ENCODE data around the gene KRTAP5-6.

Gene KRTAP5-6

GRCh38 chr11:1745701-1746320, 48.8 kb downstream of the KRTAP5-6 start:
- TF ChIP-seq HOXD13 (CRISPR knock-in tag; IDR thresholded peaks at IDR 0.05; ENCODE audit: borderline replicate concordance) (0 out of 2 replicates have a peak, but pooled peaks have one; percentile 16), ZSCAN4 (tag by site-specific recombination; IDR thresholded peaks at IDR 0.05) (peak; percentile 48), ZNF513 (tag by site-specific recombination; IDR thresholded peaks at IDR 0.05) (no peak)
- no peak overlapping the region for H3K4me3 ChIP-seq (ENCODE audit: low read depth, low read length)
- CTCF ChIA-PET = no interaction called here
- H3K4me1 ChIP-seq (ENCODE audit: control insufficient read depth, insufficient read depth, low read length) = no peaks in the 10 kb centered on the region; the same call in 1 of the 2 replicates
- no peak overlapping the region for H3K27ac ChIP-seq (ENCODE audit: extremely low read depth, low read depth, low read length)
- no peaks in the 10 kb centered on the region for H3K9me3 ChIP-seq (ENCODE audit: control insufficient read depth, insufficient read depth, low read depth, low read length)
- no peaks in the 10 kb centered on the region for H3K36me3 ChIP-seq (ENCODE audit: control insufficient read depth in 2 of 2, insufficient read depth in 1 of 2, low read length in 2 of 2)
- POLR2A ChIA-PET = no interaction called here

- POLR2A ChIA-PET = no interaction called here
- Histone ChIP-seq H3K4me1 (ENCODE audit: control insufficient read depth, insufficient read depth, low read length) (no peaks in the 10 kb centered on the region; the same call in 1 of the 2 replicates), H3K9me3 (ENCODE audit: control insufficient read depth, insufficient read depth, low read depth, low read length) (no peaks in the 10 kb centered on the region), H3K36me3 (ENCODE audit: control insufficient read depth in 2 of 2, insufficient read depth in 1 of 2, low read length in 2 of 2) (peaks cover 0 to 2% of the 10 kb centered on the region in 2 experiments; a peak in 1 of 3 replicates), H3K4me3 (ENCODE audit: low read depth, low read length) (no peak overlapping the region), H3K27ac (ENCODE audit: extremely low read depth, low read depth, low read length) (no peak overlapping the region)
- TF ChIP-seq ZNF776 (tag by site-specific recombination; IDR thresholded peaks at IDR 0.05; ENCODE audit: borderline replicate concordance) = no peak
- no peak for TF ChIP-seq ZNF121 (tag by site-specific recombination; IDR thresholded peaks at IDR 0.05)
- no peak for TF ChIP-seq KLF8 (tag by site-specific recombination; IDR thresholded peaks at IDR 0.05)
- no peak for TF ChIP-seq GFI1B (tag by site-specific recombination; IDR thresholded peaks at IDR 0.05)
- no peak for TF ChIP-seq ZNF843 (tag by site-specific recombination; IDR thresholded peaks at IDR 0.05)
- TF ChIP-seq ZNF639 (tag by site-specific recombination; IDR thresholded peaks at IDR 0.05) = no peak
- TF ChIP-seq ZNF48 (tag by site-specific recombination; IDR thresholded peaks at IDR 0.05) = no peak
- no peak for TF ChIP-seq ZNF133 (tag by site-specific recombination; IDR thresholded peaks at IDR 0.05)
- no peak for TF ChIP-seq ZBTB17 (tag by site-specific recombination; IDR thresholded peaks at IDR 0.05)
- TF ChIP-seq ZNF175 (tag by site-specific recombination; IDR thresholded peaks at IDR 0.05) = no peak
- no peak for TF ChIP-seq REPIN1 (tag by site-specific recombination; IDR thresholded peaks at IDR 0.05; ENCODE audit: low read depth)
- TF ChIP-seq SP2 (tag by site-specific recombination; IDR thresholded peaks at IDR 0.05) = no peak
- CTCF ChIA-PET = no interaction called here
Observed at GRCh38 chr11:1746511-1746931, 49.5 kb downstream of the KRTAP5-6 start.

GRCh38 chr11:1746956-1747752, 50.2 kb downstream of the KRTAP5-6 start:
- CTCF ChIA-PET = no interaction called here
- POLR2A ChIA-PET = no interaction called here

More at GRCh38 chr11:1746956-1747752, 50.2 kb downstream of the KRTAP5-6 start:
- TF ChIP-seq ZNF138 (tag by site-specific recombination; IDR thresholded peaks at IDR 0.05; ENCODE audit: borderline replicate concordance) (no peak), ZNF792 (tag by site-specific recombination; IDR thresholded peaks at IDR 0.05) (no peak), ZNF426 (tag by site-specific recombination; IDR thresholded peaks at IDR 0.05) (no peak), ZNF223 (tag by site-specific recombination; IDR thresholded peaks at IDR 0.05) (no peak)
- Histone ChIP-seq H3K36me3 (ENCODE audit: control insufficient read depth in 2 of 2, insufficient read depth in 1 of 2, low read length in 2 of 2) (peaks cover 0 to 4% of the 10 kb centered on the region in 2 experiments; a peak in 1 of 3 replicates), H3K4me3 (ENCODE audit: low read depth, low read length) (no peak overlapping the region), H3K27ac (ENCODE audit: extremely low read depth, low read depth, low read length) (no peak overlapping the region), H3K9me3 (ENCODE audit: control insufficient read depth, insufficient read depth, low read depth, low read length) (no peaks in the 10 kb centered on the region), H3K4me1 (ENCODE audit: control insufficient read depth, insufficient read depth, low read length) (no peaks in the 10 kb centered on the region; the same call in 1 of the 2 replicates)
